ENCODE measurements around the gene CTSO. TPM values are rescaled to one million over a fixed set of nuclear protein-coding genes. Genes with fewer than 3 reads are reported as not detected.

Gene CTSO
- total RNA-seq, 1 experiment from 2014 or later = 0.81 TPM

DNA sequence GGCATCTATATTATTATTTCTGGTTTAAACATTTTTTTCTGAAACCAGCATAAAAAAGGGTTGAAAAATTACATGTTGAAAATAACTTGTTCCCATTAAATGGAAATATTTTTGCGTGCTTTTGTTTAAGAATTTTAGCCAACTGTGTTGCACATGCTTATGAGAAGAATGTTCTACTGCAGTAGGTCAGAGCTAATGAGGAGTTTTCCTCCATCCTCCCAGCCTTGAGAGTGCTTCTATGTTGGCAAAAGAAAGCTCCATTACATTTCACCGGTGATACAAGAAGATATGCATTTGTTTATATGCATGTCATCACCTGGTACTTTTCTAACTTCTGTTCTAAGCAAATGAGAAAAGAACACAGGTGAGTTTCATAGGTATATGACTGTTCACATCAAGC lies 63.7 kb downstream of the CTSO start:
- no peaks in the 10 kb centered on the region; the same call in 1 of the 2 replicates for H3K27me3 Mint-ChIP-seq (ENCODE audit: low read depth)
- no peak overlapping the region for H2BK20ac ChIP-seq (ENCODE audit: low read depth, low read length, poor library complexity, severe bottlenecking)
- H3K9me3 Mint-ChIP-seq = peaks cover 19 to 29% of the 10 kb centered on the region in 2 experiments
- no peaks in the 10 kb centered on the region for H3K79me1 ChIP-seq (ENCODE audit: insufficient read depth, low read depth, low read length, poor library complexity, severe bottlenecking)
- peaks cover 12% of the 10 kb centered on the region for H3K9me3 ChIP-seq (ENCODE audit: control insufficient read depth, low read depth, low read length)
- H3K23me2 ChIP-seq (ENCODE audit: insufficient read length, low read depth, low read length, poor library complexity, severe bottlenecking) = no peaks in the 10 kb centered on the region
- no peaks in the 10 kb centered on the region for H3K27me3 ChIP-seq (ENCODE audit: insufficient read depth, low read length)
- no peak overlapping the region for H3K23ac ChIP-seq (ENCODE audit: insufficient read length, low read depth, low read length)
- H3K27ac Mint-ChIP-seq = no peak overlapping the region
- H3K4me1 Mint-ChIP-seq = peaks cover 2 to 4% of the 10 kb centered on the region in 2 experiments; a peak in 2 of 4 replicates
- H2AK5ac ChIP-seq (ENCODE audit: insufficient read length, low read length) = no peak overlapping the region
- no peak overlapping the region for H3K56ac ChIP-seq (ENCODE audit: insufficient read length, low read depth, low read length)
- no peak for TF ChIP-seq CTCF (conservative IDR thresholded peaks at IDR 0.05)
- no peaks in the 10 kb centered on the region for H3K79me2 ChIP-seq (ENCODE audit: insufficient read depth, low read length)
- no peak overlapping the region for H2AFZ ChIP-seq (ENCODE audit: low read length)
- no peak overlapping the region for H3K27ac ChIP-seq (ENCODE audit: insufficient read length, low read depth, low read length)
- H2BK5ac ChIP-seq (ENCODE audit: insufficient read length, low read length) = no peak overlapping the region
- no peak overlapping the region for H3K14ac ChIP-seq (ENCODE audit: insufficient read depth, low read length)
- H2BK120ac ChIP-seq (ENCODE audit: low read depth, low read length, poor library complexity, severe bottlenecking) = no peak overlapping the region
- no peaks in the 10 kb centered on the region for H3K4me1 ChIP-seq (ENCODE audit: insufficient read depth, low read length)
- H3K18ac ChIP-seq (ENCODE audit: insufficient read length, low read depth, low read length) = no peak overlapping the region
- no peak overlapping the region for H3T11ph ChIP-seq (ENCODE audit: low read length)
- H3K4me2 ChIP-seq (ENCODE audit: insufficient read depth, insufficient read length, low read length) = no peak overlapping the region
- H3K4me3 Mint-ChIP-seq = no peak overlapping the region
- H4K91ac ChIP-seq (ENCODE audit: insufficient read length, low read depth, low read length) = no peak overlapping the region
- H2BK12ac ChIP-seq (ENCODE audit: insufficient read length, low read depth, low read length) = no peak overlapping the region
- H3K36me3 Mint-ChIP-seq (ENCODE audit: insufficient read depth in 1 of 3, low read depth in 3 of 3) = peaks cover 9 to 28% (median 19%) of the 10 kb centered on the region in 3 experiments
- no peak overlapping the region for H3K9ac ChIP-seq (ENCODE audit: extremely low read depth, insufficient read length, low read length)
- no peak overlapping the region for H2BK15ac ChIP-seq (ENCODE audit: low read depth, low read length)
- no peak for DNase-seq
- no peak overlapping the region for H3K4ac ChIP-seq (ENCODE audit: low read depth, low read length)
- no peak overlapping the region for H4K8ac ChIP-seq (replicated peaks; ENCODE audit: insufficient read length, low read depth, low read length)
- H4K5ac ChIP-seq (ENCODE audit: insufficient read length, low read depth, low read length) = no peak overlapping the region
- WGBS (ENCODE audit: extremely low coverage, insufficient read length, low lambda C conversion rate) = no CpG with 5 or more reads among the region's 2 CpGs
- H4K20me1 ChIP-seq (ENCODE audit: control insufficient read depth, insufficient read depth, insufficient read length) = no peaks in the 10 kb centered on the region

All from H9 (cell line).